ENCODE results near the gene PRICKLE1. TPM values are rescaled to one million over a fixed set of nuclear protein-coding genes. Genes with fewer than 3 reads are reported as not detected.

PRICKLE1 gene
- total and polyA plus RNA-seq, 2 of the 13 experiments (the other 11 are each of a cell fraction or from before 2014, with no cell fraction given): not detected

DNA sequence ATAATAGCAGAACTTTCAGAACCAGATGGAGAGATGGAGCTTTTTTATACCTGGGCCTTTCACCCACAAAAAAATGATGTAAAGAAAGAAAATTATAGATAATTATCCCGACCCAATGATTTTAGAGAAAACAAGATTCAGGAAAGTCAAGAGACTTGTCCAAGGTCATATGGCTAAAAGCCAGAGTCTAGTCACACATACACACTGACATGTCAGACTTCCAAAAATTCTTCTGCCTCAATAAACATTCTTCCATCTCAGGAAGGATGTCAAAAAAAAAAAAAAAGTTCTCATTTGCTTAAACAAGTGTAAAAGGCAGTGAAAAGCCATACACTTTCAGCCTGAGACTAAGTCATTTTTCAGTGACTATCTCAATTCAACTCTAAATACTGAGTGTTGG lies 116.0 kb downstream of the PRICKLE1 start:
- H3K9me3 ChIP-seq (ENCODE audit: low read length): no peaks in the 10 kb centered on the region
- H3K36me3 ChIP-seq (replicated peaks in 1 of 2; ENCODE audit: control insufficient read depth in 1 of 2, insufficient read depth in 2 of 2, low read length in 2 of 2): no peaks in the 10 kb centered on the region
- no peaks in the 10 kb centered on the region for H4K20me1 ChIP-seq (ENCODE audit: insufficient read depth, low read length)
- no peak overlapping the region for H3K9ac ChIP-seq (ENCODE audit: insufficient read depth, low read depth, low read length)
- H3K4me2 ChIP-seq (ENCODE audit: low read depth, low read length): no peak overlapping the region
- H3K27me3 ChIP-seq (ENCODE audit: control insufficient read depth in 1 of 2, insufficient read depth in 2 of 2, low read length in 2 of 2): peaks cover 0 to 6% of the 10 kb centered on the region in 2 experiments; a peak in 2 of 5 replicates
- DNase-seq (ENCODE audit: low spot score) (no peak), FAIRE-seq (no peak), ATAC-seq (no peak)
- BruUV-seq (replicated peaks): no TSS peak
- H3K79me2 ChIP-seq (ENCODE audit: insufficient read depth, low read length): no peaks in the 10 kb centered on the region
- POLR2A ChIA-PET: no interaction called here
- no peak overlapping the region for H3K4me3 ChIP-seq (replicated peaks in 1 of 3; ENCODE audit: insufficient read depth in 1 of 3, low read depth in 2 of 3, low read length in 3 of 3)
- 0% methylated on average over 1 of the region's 1 CpG for WGBS (ENCODE audit: low lambda C conversion rate)
- no peak overlapping the region for H3K27ac ChIP-seq (ENCODE audit: extremely low read length, insufficient read depth, low read length)
- TF ChIP-seq, protein P1, sequence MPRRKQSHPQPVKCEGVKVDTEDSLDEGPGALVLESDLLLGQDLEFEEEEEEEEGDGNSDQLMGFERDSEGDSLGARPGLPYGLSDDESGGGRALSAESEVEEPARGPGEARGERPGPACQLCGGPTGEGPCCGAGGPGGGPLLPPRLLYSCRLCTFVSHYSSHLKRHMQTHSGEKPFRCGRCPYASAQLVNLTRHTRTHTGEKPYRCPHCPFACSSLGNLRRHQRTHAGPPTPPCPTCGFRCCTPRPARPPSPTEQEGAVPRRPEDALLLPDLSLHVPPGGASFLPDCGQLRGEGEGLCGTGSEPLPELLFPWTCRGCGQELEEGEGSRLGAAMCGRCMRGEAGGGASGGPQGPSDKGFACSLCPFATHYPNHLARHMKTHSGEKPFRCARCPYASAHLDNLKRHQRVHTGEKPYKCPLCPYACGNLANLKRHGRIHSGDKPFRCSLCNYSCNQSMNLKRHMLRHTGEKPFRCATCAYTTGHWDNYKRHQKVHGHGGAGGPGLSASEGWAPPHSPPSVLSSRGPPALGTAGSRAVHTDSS (CRISPR knock-in tag; conservative IDR thresholded peaks at IDR 0.05): no peak
- TF ChIP-seq GLI4 (CRISPR knock-in tag; IDR thresholded peaks at IDR 0.05; ENCODE audit: borderline replicate concordance): no peak
- in situ Hi-C loops (cut with HindIII; ENCODE audit: extremely low pct_ligation_motif_present, low pct_unique_long_range_greater_than_20kb) (no loop called here), intact Hi-C loops (cut with micrococcal nuclease; ENCODE audit: unreplicated experiment) (no loop called here)
- no peak overlapping the region for H2AFZ ChIP-seq (ENCODE audit: low read length)
- H3K4me1 ChIP-seq (ENCODE audit: insufficient read depth, low read length): no peaks in the 10 kb centered on the region
- CTCF ChIA-PET (ENCODE audit: low intra/inter-chr PET ratio, low total read pairs): no interaction called here

DNA sequence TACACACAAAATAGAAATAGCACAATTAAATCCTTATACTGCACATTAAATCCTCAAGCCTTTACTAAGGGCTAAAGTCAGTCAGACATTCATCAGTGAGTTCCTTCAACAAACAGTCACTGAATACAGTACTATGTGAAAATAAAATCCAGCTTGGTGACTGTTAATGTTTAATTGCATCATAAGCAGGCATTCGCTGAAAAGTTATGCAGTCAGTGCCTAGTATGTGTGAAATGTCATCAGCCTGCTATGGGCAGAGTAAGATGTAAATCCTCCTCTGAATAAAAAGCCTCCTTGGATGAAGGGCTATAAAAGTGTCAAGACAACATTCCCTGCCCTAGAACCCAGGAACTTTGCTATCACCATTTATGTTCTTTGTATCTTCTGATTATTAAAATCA lies 116.4 kb downstream of the PRICKLE1 start:
- in situ Hi-C loops (cut with HindIII; ENCODE audit: extremely low pct_ligation_motif_present, low pct_unique_long_range_greater_than_20kb): no loop called here
- no peaks in the 10 kb centered on the region for H4K20me1 ChIP-seq (ENCODE audit: insufficient read depth, low read length)
- no peak overlapping the region for H3K4me2 ChIP-seq (ENCODE audit: low read depth, low read length)
- CTCF ChIA-PET (ENCODE audit: low intra/inter-chr PET ratio, low total read pairs): no interaction called here
- DNase-seq (ENCODE audit: low spot score) (no peak), FAIRE-seq (no peak), ATAC-seq (no peak)
- no peaks in the 10 kb centered on the region for H3K79me2 ChIP-seq (ENCODE audit: insufficient read depth, low read length)
- 0% methylated on average over 1 of the region's 1 CpG for WGBS (ENCODE audit: low lambda C conversion rate)
- H3K27me3 ChIP-seq (ENCODE audit: control insufficient read depth in 1 of 2, insufficient read depth in 2 of 2, low read length in 2 of 2): peaks cover 0 to 6% of the 10 kb centered on the region in 2 experiments; a peak in 2 of 5 replicates
- H2AFZ ChIP-seq (ENCODE audit: low read length): no peak overlapping the region
- H3K4me3 ChIP-seq (replicated peaks in 1 of 3; ENCODE audit: insufficient read depth in 1 of 3, low read depth in 2 of 3, low read length in 3 of 3): no peak overlapping the region
- H3K9ac ChIP-seq (ENCODE audit: insufficient read depth, low read depth, low read length): no peak overlapping the region
- no peaks in the 10 kb centered on the region for H3K36me3 ChIP-seq (replicated peaks in 1 of 2; ENCODE audit: control insufficient read depth in 1 of 2, insufficient read depth in 2 of 2, low read length in 2 of 2)
- H3K27ac ChIP-seq (ENCODE audit: extremely low read length, insufficient read depth, low read length): no peak overlapping the region
- intact Hi-C loops (cut with micrococcal nuclease; ENCODE audit: unreplicated experiment): no loop called here
- no peaks in the 10 kb centered on the region for H3K4me1 ChIP-seq (ENCODE audit: insufficient read depth, low read length)
- no TSS peak for BruUV-seq (replicated peaks)
- POLR2A ChIA-PET: no interaction called here
- no peaks in the 10 kb centered on the region for H3K9me3 ChIP-seq (ENCODE audit: low read length)
- TF ChIP-seq ZNF607 (CRISPR knock-in tag; IDR thresholded peaks at IDR 0.05; ENCODE audit: borderline replicate concordance) (no peak), ZNF768 (CRISPR knock-in tag; IDR thresholded peaks at IDR 0.05) (no peak), ZNF773 (CRISPR knock-in tag; IDR thresholded peaks at IDR 0.05; ENCODE audit: borderline replicate concordance) (no peak), USF2 (IDR thresholded peaks at IDR 0.05; ENCODE audit: low read depth, low read length) (no peak), USF2 (CRISPR knock-in tag; IDR thresholded peaks at IDR 0.05; ENCODE audit: borderline replicate concordance) (no peak), ATF2 (CRISPR knock-in tag; IDR thresholded peaks at IDR 0.05) (no peak), PCBP2 (optimal IDR thresholded peaks at IDR 0.05; ENCODE audit: low read depth, low read length, poor library complexity, severe bottlenecking) (no peak), SAP130 (CRISPR knock-in tag; IDR thresholded peaks at IDR 0.05; ENCODE audit: low read depth) (no peak), SRSF4 (IDR thresholded peaks at IDR 0.05; ENCODE audit: low read depth, low read length, poor library complexity, severe bottlenecking) (no peak), TEF (CRISPR knock-in tag; IDR thresholded peaks at IDR 0.05) (no peak)
